Activated CD4-positive, alpha-beta memory T cell treated with anti-CD3 and anti-CD28 coated beads, Interleukin-2, amount 10 ng/mL, durations not matched to agents 7 days and 5 days (primary cell): Measurements from ENCODE around the gene IMP3. TPM values are rescaled to one million over a fixed set of nuclear protein-coding genes. Genes with fewer than 3 reads are reported as not detected.

Experiments
- CTCF ChIA-PET: fragments of 350-600 bp; sonication (Branson Sonifier 250); formaldehyde crosslinking; loops from one replicate; lab custom pipeline; 2021; ENCODE audit warnings: antibody characterized with exemption, inconsistent platforms; lab: Charles Lee
- POLR2A ChIA-PET: fragments of 350-600 bp; sonication (Branson Sonifier 250); formaldehyde crosslinking; loops from one replicate; lab custom pipeline; 2021; ENCODE audit warnings: antibody characterized with exemption; lab: Charles Lee
- DNase-seq: peaks from one replicate; pipeline ENCODE4 v3.0.0-alpha.2; 2020
- H3K27ac Mint-ChIP-seq: one replicate; pipeline ENCODE4 v1.8.0; 2021; ENCODE audit warnings: mild to moderate bottlenecking, mixed read lengths
- H3K27me3 Mint-ChIP-seq: one replicate; pipeline ENCODE4 v1.8.0; 2021; ENCODE audit warnings: mixed read lengths
- H3K36me3 Mint-ChIP-seq: one replicate; pipeline ENCODE4 v1.8.0; 2021; ENCODE audit warnings: low read depth, mixed read lengths
- H3K4me1 Mint-ChIP-seq: one replicate; pipeline ENCODE4 v1.8.0; 2021; ENCODE audit warnings: mixed read lengths
- H3K4me3 Mint-ChIP-seq: one replicate; pipeline ENCODE4 v1.8.0; 2021; ENCODE audit warnings: mild to moderate bottlenecking, mixed read lengths
- H3K9me3 Mint-ChIP-seq: one replicate; pipeline ENCODE4 v1.8.0; 2021; ENCODE audit warnings: mixed read lengths
- total RNA-seq, 2 experiments: library from RNA; stranded (reverse); gene quantifications; one replicate each; pipeline ENCODE4 v1.2.3, GENCODE V29; 2021

IMP3 gene
- total RNA-seq, 2 experiments from 2014 or later, result 72.3 to 75.5 TPM

DNA sequence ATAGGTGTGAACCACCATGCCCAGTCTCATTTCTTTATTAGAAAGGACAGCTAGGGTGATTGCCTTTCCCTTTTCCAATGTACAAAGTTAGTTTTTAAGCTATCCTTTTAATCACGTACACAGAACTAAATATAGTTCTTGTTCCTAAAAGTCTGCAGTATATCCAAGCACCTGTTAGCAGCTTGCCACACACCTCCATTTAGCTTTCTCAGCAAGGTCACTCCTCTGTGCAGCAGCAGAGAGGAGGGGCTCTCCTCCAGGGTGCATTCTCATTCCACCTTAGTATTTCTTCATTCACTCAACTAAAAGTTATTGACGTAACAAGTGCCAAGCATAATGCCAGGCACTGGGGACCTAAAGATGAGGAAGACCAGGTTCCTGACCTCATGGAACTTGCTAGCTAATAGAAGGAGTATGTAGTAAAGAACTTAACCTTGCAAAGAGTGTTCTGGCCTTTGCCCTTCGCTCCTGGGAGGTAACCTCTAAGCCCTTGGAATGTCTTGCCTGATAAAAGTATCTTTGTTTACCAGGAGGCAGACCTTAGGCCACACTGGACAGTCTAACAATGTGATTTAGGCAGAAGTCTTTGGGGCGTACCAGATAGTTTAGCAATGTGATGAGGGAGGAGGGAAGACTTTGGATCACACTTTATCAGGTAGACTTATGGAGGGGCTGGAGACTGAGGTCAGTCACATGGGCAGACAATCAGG lies 48.2 kb downstream of the IMP3 start:
- Mint-ChIP-seq H3K27ac (no peak overlapping the region), H3K4me1 (peaks cover 37% of the 10 kb centered on the region), H3K4me3 (no peak overlapping the region), H3K9me3 (no peaks in the 10 kb centered on the region), H3K36me3 (peaks cover 54% of the 10 kb centered on the region), H3K27me3 (no peaks in the 10 kb centered on the region)
- ChIA-PET POLR2A (interaction anchor here (0.9 to 2.7 kb wide), 5 partner anchors 9 to 48 kb away, joined by 3 to 12 read pairs (median 5); partner anchors contain the start of genes IMP3 and SNUPN), CTCF (interaction anchor here (0.7 to 1.8 kb wide), 3 partner anchors 10 to 15 kb away, joined by 3 to 6 read pairs (median 4); partner anchors contain the start of gene PTPN9)
- DNase-seq, result no peak

DNA sequence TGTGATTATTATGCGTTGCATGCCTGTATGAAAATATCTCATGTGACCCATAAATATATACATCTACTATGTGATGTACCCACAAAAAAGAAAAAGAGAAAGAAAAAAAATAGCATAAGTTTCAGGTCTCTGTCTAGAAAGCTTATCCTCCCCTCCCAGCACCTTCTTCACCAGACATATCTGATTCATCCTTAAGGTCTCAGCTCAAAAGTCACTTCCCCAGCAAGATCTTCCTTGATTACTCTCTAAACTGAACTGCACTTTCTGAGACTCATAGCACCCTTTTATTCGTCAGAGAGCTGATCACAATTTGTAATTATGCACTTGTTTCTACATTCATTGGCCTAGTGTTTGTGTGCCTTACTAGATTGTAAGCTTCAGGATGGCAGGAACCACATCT lies 49.8 kb downstream of the IMP3 start:
- H3K36me3 Mint-ChIP-seq, result peaks cover 46% of the 10 kb centered on the region
- peak overlapping the region; percentile 17 for H3K27ac Mint-ChIP-seq
- H3K4me3 Mint-ChIP-seq, result no peak overlapping the region
- no peaks in the 10 kb centered on the region for H3K9me3 Mint-ChIP-seq
- H3K4me1 Mint-ChIP-seq, result peaks cover 23% of the 10 kb centered on the region
- no peak for DNase-seq
- no peaks in the 10 kb centered on the region for H3K27me3 Mint-ChIP-seq
- ChIA-PET POLR2A (interaction anchor here (0.7 to 2.7 kb wide), 4 partner anchors 11 to 50 kb away, joined by 3 to 12 read pairs (median 8); partner anchors contain the start of genes IMP3, PTPN9 and SNUPN), CTCF (interaction anchor here (1.7 to 1.8 kb wide), 2 partner anchors 9 to 11 kb away, joined by 5 to 6 read pairs; partner anchors contain the start of gene PTPN9)

Other genes starting within 250 kb of the IMP3 start
- 10 to 100 TPM; 95.8 to 96.1 TPM for gene SIN3A, start 188.5 kb downstream of the IMP3 start, total RNA-seq
- gene PTPN9, start 60.9 kb downstream of the IMP3 start, total RNA-seq, result 10 to 100 TPM; 41.4 to 41.6 TPM
- gene SNUPN, start 14.5 kb downstream of the IMP3 start, total RNA-seq, result 10 to 100 TPM; 29.6 to 30.9 TPM
- 1 to 10 TPM; 1.8 to 1.9 TPM for gene SNX33, start 7.7 kb upstream of the IMP3 start, total RNA-seq
- gene CSPG4, start 72.6 kb upstream of the IMP3 start, total RNA-seq, result not detected
- gene UBE2Q2, start 203.2 kb upstream of the IMP3 start, total RNA-seq, result 10 to 100 TPM; 49.6 to 53.7 TPM